ENCODE measurements around the gene SMG1.
"Not testable (repeated sequence)": the region's sequence is repeated elsewhere in the genome, so short reads cannot be mapped to it uniquely, and the experiment has no call there.

The SMG1 gene

DNA sequence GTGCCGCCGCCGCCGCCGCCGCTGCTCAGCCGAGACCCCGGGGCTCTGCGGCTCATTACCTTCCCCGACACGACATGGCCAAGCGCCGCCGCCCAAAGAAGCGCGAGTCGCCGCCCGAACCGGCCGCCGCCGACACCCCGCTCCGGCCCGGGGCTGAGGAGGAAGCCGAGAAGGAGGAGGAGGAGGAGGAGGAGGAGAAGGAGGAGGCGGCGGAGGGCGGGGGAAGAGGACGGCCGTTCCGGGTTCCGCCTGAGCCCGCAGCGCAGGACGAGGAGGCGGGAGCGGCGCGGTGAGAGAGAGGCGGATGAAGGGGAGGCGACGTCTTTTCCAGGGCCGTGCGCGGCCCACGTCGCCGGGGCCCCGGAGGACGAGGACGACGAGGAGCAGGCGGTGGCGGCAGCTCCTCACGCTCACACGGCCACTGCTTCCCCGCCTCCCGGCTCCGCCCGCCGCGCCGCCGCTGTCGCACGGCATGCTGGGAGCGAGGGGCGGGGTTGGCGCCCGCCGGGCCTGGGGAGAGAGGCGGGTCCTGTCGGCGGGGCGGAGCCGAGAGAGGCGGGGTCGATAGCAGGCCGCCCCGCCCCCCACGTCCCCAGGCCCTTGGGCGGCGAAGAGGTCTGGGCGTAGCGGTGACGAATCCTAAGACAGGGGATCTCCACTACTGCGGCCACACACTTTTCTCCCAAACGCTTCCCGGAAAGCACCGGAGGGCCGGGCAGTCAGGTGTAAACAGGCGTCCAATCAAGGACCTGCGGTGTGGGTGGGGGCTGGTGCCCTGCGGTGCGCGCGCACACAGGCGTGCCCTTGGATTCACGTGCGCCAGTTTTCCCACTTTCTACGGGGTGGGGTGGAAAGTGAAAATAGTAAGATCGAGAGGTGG, at the start of gene SMG1:
Gene SMG1, minus strand, starts transcription at position 423 of the 880 bp plus-strand sequence. Its CDS starts 367 bp downstream, at position 56.
- DNase-seq: peak; percentile 91

DNA sequence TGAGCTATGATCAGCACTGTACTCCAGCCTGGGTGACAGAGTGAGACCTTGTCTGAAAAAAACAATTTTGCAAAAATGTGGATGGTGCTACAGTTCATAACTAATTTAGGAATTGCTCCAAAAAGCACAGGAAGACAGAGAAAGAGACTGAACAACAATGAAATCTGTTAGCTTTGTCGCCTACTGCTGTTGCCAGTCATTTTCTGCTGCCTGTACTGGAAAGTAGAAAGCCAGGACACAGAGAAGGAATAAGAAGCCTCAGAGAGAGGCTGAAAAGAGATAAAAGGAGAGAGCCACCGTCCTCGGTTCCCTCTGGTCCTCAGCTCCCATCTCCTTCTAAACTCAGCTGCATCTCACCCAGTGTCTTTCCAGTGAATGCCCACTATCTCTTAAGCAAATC, 48.9 kb upstream of the SMG1 start:
- no peak for DNase-seq

DNA sequence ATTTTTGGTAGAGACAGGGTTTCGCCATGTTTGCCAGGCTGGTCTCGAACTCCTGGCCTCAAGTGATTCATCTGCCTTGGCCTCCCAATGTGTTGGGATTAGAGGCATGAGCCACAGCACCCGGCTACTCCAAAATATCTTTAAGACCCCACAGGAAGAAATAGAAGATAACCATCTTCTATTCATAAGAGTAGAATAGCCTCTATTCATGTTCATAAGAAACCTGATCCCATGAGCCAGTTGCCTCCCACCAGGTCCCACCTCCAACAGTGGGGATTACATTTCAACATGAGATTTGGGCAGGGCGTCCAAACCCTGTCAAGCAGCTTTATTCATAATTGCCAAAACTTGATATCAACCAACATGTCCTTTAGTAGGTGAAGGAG, 43.6 kb upstream of the SMG1 start:
- DNase-seq: no peak

DNA sequence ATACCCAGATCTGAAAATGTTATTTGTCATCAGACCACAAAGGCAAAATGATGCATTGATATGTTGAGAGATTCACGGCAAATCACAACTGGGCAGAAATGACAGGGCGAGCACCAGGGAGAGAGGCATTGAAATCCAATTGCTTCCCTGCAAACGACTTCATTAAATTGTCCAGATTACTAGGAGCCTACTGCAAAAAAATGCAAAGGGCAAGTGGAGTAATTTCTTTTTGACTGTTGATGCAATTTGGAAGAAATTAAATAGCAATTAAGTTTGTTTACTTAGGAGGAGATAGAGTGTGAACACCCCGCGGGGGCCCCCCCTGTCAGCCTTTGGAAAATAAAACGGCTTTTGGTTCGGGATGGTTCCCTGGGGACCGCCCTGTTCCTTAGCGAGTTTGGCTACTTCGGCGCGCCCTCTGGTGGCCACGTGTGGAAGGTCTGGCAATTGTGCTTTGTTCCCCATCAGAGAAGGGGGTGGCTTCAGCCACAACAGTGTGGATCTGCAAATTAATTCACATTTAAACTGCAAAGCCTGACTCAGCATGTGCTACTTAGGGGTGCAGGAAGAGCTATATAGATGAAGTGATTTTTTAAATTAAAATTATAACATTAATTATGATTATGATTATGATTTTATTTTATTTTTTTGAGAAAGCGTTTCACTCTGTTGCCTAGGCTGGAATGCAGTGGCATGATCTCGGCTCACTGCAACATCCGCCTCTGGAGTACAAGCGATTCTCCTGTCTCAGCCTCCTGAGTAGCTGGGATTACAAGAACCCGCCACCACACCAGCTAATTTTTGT, 43.0 kb upstream of the SMG1 start:
- DNase-seq: peak; percentile 33

DNA sequence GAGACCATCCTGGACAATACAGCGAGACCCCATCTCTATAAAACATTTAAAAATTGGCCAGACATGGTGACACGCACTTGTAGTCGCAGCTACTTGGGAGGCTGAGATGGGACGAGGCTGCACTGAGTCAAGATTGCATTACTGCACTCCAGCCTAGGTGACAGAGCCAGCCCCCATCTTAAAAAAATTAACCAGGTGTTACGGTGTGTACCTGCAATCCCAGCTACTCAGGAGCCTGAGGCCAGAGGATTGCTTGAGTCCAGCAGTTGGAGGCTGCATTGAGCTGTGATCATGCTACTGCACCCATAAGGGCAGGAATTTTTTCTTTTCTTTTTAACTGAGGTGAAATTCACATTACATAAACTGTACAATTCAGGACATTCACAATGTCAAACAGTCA, 40.6 kb upstream of the SMG1 start:
- DNase-seq: no peak

DNA sequence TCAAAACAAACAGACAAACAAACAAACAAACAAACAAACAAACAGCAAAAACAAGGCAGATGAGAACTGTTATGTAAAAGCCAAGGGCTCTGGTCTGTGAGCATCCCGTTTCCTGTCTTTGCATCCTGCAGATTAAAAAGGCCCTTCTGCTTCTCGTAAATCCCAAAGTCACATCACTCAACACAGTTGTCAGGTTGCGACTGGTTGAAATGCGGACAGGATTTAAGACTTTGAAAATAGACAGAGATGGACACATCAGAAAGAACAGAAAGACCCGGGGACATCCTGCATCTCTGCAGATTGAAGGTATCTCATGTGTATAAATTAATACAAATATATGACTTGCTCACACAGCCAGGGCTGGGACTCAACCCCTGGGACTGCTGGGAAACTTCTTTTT, 39.3 kb upstream of the SMG1 start:
- no peak for DNase-seq

DNA sequence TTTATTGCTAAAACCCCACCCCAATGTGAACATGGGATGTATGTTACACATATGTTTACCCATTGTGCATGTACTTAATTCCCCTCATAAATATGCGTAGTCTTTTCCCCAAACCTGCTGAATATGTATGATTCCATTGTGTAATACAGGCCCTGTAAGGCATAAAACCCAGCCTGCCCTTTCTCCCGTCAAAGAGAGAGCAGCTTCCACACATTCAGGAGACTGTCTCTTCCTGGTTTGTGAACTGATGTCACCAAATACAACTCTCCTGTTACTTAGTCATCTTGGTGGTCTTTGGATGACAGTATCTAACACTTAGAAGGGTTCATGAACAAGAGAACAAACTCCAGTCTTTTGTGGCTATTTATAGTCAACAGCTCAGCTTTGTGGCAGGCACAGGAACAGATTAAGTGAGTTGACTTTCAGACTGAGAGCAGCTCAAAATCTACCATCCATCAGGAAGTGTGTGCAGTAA, 32.9 kb upstream of the SMG1 start:
- no peak for DNase-seq

DNA sequence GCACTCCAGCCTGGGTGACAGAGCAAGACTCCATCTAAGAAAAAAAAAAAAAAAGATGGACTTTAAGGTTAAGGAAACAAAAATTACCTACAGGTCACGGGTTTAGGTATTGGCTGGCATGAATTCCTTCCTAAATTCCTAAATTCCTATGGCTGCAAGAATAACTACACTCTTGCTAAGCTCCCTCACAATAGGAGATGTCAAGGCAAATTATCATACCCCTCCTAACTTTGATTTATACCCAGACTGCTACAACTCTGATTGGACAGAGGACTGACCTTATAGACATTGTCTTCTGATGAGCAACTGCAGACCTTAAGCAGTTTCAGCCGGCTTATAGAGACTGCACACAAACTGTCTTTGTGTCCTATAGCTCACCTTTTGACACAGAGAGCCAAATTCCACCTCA, 32.4 kb upstream of the SMG1 start:
- no peak for DNase-seq

DNA sequence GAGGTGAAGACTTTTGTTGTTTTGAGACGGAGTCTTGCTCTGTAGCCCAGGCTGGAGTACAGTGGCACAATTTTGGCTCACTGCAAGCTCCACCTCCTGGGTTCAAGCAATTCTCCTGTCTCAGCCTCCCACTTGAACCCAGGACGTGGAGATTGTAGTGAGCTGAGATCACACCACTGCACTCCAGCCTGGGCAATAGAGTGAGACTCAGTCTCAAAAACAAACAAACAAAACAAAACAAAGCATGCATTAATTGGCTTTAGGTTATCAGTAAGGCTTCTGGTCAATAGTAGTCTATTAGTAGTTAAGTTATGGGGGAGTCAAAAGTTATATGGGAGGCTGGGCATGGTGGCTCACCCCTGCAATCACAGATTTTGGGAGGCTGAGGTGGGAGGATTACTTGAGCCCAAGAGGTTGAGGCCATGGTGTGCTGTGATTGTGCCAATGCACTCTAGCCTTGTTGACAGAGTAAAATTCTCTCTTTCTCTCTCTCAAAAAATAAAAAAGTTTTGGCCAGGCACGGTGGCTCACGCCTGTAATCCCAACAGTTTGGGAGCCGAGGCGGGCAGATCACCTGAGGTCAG, 30.5 kb upstream of the SMG1 start:
- not testable (repeated sequence) for DNase-seq

DNA sequence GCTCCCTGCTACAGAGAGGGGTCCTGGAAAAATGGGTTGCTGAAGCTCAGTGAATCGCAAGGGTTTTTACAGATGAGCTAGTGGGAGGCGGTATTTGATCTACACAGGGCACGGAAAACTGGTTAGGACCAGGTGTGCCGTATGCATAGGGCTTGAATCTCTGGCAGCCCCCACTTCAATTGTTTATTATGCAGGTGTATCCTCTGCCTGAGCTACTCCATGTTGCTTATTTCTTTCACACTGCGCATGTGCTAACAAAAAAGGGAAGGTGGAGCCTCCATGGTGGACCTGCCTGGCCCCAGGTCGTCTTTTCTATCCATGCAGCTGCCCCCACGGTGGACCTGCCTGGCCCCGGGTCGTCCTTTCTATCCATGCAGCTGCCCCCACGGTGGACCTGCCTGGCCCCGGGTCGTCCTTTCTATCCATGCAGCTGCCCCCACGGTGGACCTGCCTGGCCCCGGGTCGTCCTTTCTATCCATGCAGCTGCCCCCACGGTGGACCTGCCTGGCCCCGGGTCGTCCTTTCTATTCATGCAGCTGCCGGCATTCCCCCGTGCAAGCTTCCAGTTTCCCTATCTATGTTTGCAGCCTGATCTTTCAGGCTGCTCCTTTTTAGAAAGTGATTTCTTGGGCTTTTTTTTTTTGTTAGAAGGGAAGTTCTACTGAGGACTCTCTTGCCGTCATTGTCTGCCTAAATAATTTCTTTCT, 29.8 kb upstream of the SMG1 start:
- DNase-seq: peak; percentile 64

DNA sequence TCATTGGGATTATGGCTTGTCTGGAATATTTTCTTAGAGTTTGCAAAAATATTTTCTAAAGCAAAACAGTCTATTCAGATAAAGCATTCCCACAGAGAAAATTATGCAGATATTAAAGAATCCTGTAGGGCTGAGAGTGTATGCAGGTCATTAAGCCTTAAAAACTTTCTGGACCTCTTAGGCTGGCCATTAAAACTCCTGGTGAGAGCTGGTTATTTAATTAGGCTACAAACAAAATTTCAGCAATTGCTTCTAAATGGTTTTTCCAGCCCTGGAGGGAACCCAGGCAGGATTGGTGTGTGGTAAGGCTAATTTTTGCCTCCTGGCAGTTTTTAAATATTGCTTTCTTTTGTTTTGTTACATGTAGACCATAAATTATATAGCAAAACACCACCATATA, 27.3 kb upstream of the SMG1 start:
- DNase-seq: no peak

DNA sequence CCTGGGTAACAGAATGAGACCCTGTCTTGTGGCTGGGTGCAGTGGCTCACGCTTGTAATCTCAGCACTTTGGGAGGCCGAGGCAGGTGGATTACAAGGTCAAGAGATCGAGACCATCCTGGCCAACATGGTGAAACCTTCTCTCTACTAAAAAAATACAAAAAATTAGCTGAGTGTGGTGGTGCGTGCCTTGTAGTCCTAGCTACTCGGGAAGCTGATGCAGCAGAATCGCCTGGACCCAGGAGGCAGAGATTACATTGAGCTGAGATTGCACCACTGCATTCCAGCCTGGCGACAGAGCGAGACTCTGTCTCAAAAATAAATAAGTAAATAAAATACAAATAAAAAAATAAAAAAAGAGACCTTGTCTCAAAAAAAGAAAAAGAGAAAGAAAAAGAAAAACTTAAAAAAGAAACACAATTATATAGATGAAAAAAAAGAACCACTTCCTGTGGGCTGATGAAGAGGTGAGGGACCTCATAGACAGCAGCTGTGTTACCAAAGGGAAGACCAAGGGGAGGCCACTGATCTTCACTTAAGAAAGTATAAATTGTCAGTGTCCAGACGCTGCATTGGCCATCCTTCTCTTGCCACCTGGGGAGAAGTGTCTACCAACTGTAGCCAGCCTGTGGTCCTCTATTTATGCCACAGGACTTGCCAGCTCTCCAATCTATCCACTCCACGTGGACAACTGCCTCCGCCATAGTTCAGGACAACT, 24.4 kb upstream of the SMG1 start:
- DNase-seq: no peak

DNA sequence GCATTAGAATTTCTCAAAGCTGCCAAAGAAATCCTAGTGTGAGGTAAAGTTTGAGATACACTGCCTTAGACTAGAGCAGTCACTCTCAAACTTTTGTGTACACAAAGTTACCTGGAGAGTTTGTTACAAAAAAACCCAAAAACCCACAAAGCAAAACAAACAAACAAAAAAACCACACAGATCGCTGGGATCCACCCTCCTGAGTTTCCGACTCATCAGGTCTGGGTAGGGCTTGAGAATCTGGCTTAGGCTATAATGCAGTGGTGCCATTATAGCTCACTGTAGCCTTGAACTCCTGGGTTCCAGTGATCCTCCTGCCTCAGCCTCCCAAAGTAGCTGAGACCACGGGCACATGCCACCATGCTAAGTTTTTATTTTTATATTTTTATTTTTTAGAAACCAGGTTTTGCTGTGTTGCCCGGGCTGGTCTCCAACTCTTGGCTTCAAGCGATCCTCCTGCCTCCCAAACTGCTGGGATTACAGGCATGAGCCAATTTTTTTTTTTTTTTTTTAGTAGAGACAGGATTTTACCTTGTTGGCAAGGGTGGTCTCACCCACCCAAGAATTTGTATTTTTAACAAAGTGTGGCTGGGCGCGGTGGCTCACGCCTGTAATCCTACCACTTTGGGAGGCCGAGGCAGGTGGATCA, 22.3 kb upstream of the SMG1 start:
- DNase-seq: no peak

DNA sequence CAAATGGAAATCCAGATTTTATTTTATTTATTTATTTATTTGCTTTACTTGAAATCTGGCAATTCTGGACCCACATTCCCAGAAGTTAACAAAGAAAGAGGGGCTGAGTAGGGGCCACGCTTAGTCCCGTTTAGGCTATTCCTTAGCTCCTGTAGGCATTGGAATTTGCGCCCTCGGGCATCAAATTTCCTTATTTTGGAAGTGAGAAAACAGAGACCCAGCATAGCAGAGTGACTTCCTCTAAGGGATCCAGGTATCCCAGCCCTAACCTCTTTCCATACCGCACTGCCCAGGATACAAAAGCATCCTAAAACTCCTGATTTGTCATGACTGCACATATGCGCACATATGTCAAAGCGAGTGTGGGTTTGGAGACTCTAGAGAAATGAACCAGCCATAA, 19.0 kb upstream of the SMG1 start:
- no peak for DNase-seq

DNA sequence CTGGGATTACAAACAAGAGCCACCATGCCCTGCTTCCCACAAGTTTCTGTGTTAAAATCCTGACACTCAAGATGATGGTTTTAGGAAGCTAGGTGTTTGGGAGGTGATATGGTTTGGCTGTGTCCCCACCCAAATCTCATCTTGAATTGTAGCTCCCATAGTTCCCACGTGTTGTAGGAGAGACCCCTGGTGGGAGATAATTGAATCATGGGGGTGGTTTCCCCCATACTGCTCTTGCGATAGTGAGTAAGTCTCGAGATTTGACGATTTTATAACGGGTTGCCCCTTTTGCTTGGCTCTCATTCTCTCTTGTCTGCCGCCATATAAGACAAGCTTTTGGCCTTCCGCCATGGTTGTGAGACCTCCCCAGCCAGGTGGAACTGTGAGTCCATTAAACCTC, 17.2 kb upstream of the SMG1 start:
- DNase-seq: no peak

DNA sequence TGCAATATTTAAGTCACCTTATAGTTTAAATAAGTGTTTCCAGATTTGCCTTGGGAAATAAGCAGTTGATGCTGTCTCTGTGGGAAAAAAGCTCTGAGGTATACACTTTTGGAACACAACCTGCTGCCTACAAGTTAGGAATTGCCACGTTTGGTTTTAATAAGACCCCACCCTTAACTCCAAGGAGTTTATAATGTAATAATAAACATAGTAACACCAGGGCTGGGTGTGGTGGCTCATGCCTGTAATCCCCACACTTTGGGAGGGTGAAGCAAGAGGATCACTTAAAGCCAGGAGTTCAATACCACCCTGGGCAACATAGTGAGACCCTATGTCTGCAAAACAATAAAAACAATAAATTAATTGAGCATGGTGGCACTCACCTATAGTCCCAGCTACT, 15.9 kb upstream of the SMG1 start:
- DNase-seq: no peak

DNA sequence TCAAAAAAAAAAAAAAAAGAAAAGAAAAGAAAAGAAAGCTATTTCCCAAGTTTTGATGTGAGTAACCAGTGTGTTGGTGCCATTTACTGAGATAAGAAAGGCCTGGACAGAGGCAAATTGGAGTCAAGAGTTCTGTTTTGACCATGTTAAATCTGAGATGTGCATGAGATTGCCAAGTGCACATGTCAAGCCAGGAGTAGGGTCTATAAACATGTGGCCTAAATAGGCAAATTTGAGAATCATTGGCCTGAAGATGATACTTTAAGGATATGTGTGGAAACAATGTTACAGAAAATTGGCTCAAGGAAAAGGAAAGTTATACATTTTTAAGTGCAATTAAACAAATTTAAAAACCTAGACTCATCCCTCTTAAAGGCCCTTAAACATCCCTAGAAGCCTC, 15.3 kb upstream of the SMG1 start:
- no peak for DNase-seq

DNA sequence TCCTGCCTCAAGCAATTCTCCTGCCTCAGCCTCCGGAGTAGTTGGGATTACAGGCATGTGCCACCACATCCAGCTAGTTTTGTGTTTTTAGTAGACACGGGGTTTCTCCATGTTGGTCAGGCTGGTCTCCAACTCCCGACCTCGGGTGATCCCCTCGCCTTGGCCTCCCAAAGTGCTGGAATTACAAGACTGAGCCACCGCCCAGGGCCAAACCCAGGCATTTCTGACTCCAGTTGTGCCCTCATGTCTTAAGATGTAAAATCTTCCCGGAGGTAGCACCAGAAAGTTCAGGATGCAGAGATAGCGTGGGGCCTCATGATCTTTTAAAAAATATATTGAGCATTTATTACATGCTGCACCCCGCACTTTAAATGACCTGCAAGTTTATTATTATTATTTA, 12.8 kb upstream of the SMG1 start:
- no peak for DNase-seq

DNA sequence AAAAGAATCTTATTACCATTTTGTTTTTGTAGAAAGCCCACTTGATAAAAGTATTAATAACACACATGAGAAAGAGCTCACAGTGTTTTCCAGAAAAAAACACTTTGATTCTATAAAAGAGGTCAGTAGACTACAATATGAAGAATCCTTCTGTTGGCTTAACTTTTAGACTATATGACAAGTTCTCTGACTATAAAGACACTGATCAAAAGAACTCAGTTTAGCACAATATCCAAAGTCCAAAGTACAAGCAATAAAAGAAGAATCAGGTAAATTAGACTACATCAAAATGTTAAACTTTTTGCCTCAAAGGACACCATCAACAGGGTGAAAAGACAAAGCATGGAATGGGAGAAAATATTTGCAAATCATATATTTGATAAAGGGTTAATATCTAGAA, 11.2 kb upstream of the SMG1 start:
- no peak for DNase-seq

DNA sequence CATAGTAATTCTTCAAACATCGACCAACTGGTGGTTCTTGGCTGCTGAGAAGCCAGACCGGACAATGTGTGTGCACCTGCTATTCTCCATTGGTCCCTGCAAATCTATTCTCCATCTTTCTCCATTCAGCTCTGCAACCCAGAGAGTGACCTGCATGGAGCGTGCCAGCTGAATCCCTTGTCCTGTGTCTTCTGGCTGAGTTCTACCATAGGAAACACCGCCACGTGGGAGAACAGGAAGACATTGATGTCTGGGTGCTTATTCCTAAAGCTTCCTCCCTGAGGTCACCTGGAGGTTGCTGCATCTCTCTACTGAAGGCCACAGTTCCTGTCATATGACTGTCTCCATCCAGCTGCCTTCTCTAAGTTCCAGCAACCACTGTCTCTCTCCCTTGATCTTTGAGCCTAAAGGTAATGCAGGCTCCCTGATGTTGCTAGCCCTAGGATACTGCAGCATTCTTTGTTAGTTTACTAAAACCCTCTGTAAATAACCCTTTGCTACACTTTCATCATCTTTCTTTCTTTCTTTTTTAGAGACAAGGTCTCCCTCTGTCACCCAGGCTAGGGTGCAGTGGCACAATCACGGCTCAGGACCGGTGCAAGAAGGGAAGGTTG, 10.6 kb upstream of the SMG1 start:
- no peak for DNase-seq

DNA sequence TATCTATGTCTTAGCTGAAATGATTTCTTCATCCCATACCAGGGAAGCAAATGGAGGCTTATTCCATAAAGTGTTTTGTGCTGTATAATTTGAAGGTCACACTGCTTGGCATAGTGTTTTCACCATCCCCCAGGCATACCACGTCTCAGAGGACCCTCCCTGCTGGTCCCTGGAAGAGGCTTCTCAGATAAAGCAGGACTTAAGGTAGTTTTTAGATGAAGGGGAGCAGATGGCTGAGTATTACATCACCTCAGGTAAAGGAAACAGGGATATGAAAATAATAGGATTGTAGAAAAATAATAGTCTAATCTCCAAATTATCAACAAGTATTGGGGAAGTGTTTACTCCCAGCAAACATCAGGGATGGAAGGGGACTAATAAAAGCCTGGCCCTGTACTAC, 7.3 kb upstream of the SMG1 start:
- no peak for DNase-seq
